Liver (tissue), 3 donors: ENCODE data around the gene NYAP1.

Source experiments
- ATF3 ChIP-seq: IDR thresholded peaks from 2 replicates; pipeline ENCODE4 v1.6.1; 2016; ENCODE audit warnings: antibody characterized with exemption
- SP1 ChIP-seq: IDR thresholded peaks from 2 replicates; pipeline ENCODE4 v1.6.1; 2018; ENCODE audit warnings: antibody characterized with exemption, mild to moderate bottlenecking
- TAF1 ChIP-seq: conservative IDR thresholded peaks from 2 replicates; pipeline ENCODE4 v1.6.1; 2016; ENCODE audit warnings: antibody characterized with exemption, mild to moderate bottlenecking
- TF ChIP-seq, protein P1 (sequence below): fragments of 150-350 bp; IDR thresholded peaks from 2 replicates; pipeline ENCODE4 v1.5.1; 2017; ENCODE audit warnings: improper control_type of control experiment, low read depth, low read length; ENCODE audit not compliant: missing input control
- donor health status: healthy.
- donor health status: healthy.

GRCh38 chr7:100483090-100483721 lies 521 bp upstream of the NYAP1 start:
- TF ChIP-seq, protein P1, sequence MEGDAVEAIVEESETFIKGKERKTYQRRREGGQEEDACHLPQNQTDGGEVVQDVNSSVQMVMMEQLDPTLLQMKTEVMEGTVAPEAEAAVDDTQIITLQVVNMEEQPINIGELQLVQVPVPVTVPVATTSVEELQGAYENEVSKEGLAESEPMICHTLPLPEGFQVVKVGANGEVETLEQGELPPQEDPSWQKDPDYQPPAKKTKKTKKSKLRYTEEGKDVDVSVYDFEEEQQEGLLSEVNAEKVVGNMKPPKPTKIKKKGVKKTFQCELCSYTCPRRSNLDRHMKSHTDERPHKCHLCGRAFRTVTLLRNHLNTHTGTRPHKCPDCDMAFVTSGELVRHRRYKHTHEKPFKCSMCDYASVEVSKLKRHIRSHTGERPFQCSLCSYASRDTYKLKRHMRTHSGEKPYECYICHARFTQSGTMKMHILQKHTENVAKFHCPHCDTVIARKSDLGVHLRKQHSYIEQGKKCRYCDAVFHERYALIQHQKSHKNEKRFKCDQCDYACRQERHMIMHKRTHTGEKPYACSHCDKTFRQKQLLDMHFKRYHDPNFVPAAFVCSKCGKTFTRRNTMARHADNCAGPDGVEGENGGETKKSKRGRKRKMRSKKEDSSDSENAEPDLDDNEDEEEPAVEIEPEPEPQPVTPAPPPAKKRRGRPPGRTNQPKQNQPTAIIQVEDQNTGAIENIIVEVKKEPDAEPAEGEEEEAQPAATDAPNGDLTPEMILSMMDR = peak; percentile 80
- no peak for TF ChIP-seq SP1
- no peak for TF ChIP-seq ATF3
- no peak for TF ChIP-seq TAF1
